Stimulated activated effector memory CD8-positive, alpha-beta T cell treated with anti-CD3 and anti-CD28 coated beads, Interleukin-12 subunit alpha, Interleukin-12 subunit beta, amount 100 ng/mL, for 72 hours (primary cell): Measurements from ENCODE around the gene ZNF697.
"Not testable (repeated sequence)": the region's sequence is repeated elsewhere in the genome, so short reads cannot be mapped to it uniquely, and the experiment has no call there.

Source experiments
- ATAC-seq: fragments of 150-1000 bp; cut with Tn5 transposase; 2 replicates; pipeline ENCODE4 v1.10.0; 2021
- DNase-seq, 2 donors: peaks; one replicate each; pipeline ENCODE4 v3.0.0; 2021 to 2022; ENCODE audit warnings: low spot score in 2 of 2
- H3K27ac Mint-ChIP-seq: one replicate; pipeline ENCODE4 v1.8.0; 2022; ENCODE audit warnings: mild to moderate bottlenecking, mixed read lengths
- H3K36me3 Mint-ChIP-seq: one replicate; pipeline ENCODE4 v1.8.0; 2022; ENCODE audit warnings: mild to moderate bottlenecking, mixed read lengths
- H3K4me1 Mint-ChIP-seq: one replicate; pipeline ENCODE4 v1.8.0; 2022; ENCODE audit warnings: mixed read lengths
- H3K4me3 Mint-ChIP-seq: one replicate; pipeline ENCODE4 v1.8.0; 2022; ENCODE audit warnings: mild to moderate bottlenecking, mixed read lengths
- H3K9me3 Mint-ChIP-seq: one replicate; pipeline ENCODE4 v1.8.0; 2022; ENCODE audit warnings: mixed read lengths

The ZNF697 gene

DNA sequence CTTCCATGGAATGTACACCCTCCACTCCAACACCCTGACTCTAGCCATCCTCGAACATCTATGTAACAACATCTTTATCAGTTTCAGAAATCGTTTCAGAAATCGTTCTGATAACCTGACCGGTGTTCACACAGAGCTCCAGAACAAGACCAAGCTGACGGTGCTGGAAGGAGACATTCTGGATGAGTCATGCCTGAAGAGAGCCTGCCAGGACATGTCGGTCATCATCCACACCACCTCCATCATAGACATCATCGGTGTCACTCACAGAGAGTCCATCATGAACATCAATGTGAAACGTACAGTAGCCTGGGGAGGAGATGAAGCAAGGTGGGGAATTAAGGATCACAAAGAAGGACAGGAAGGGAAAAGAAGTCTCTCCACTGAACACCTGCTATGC lies 43.0 kb downstream of the ZNF697 start:
- ATAC-seq, H3K27ac Mint-ChIP-seq, H3K4me1 Mint-ChIP-seq, H3K4me3 Mint-ChIP-seq, H3K36me3 Mint-ChIP-seq, DNase-seq, H3K9me3 Mint-ChIP-seq: not testable (repeated sequence)

- Mint-ChIP-seq H3K4me3 (no peak overlapping the region), H3K4me1 (no peaks in the 10 kb centered on the region), H3K27ac (no peak overlapping the region), H3K9me3 (no peaks in the 10 kb centered on the region), H3K36me3 (no peaks in the 10 kb centered on the region)
- ATAC-seq, result no peak
- DNase-seq, result no peak
Observed at GRCh38 chr1:119603695-119604094, 44.4 kb downstream of the ZNF697 start.

GRCh38 chr1:119603241-119603640 lies 44.8 kb downstream of the ZNF697 start:
- H3K27ac Mint-ChIP-seq, H3K36me3 Mint-ChIP-seq, DNase-seq, ATAC-seq, H3K4me1 Mint-ChIP-seq, H3K9me3 Mint-ChIP-seq, H3K4me3 Mint-ChIP-seq: not testable (repeated sequence)

DNA sequence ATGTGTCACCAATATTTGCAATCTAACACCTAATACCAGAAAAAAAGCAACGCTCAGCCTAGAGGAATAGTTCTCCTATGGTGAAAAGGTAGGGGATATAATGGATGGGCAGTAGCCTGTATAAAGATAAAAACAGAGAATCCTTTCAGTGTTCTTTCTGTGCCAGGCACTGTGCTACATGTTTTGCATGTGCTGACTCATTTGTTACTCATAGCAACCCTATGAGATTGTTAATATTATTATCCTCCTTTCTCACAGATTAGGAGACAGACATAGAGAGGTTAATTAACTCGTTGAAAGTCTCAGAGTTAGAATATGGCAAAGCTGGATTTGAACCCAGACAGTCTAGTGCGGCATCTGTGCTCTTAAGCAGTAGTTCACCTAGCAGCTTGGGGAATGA lies 45.3 kb downstream of the ZNF697 start:
- H3K36me3 Mint-ChIP-seq, ATAC-seq, H3K4me3 Mint-ChIP-seq, H3K4me1 Mint-ChIP-seq, H3K9me3 Mint-ChIP-seq, DNase-seq, H3K27ac Mint-ChIP-seq: not testable (repeated sequence)

GRCh38 chr1:119602169-119602568 lies 45.9 kb downstream of the ZNF697 start:
- DNase-seq (no peak), ATAC-seq (no peak)

GRCh38 chr1:119600976-119601375 lies 47.1 kb downstream of the ZNF697 start:
- Mint-ChIP-seq H3K4me3 (no peak overlapping the region), H3K27ac (no peak overlapping the region), H3K36me3 (no peaks in the 10 kb centered on the region), H3K9me3 (no peaks in the 10 kb centered on the region), H3K4me1 (no peaks in the 10 kb centered on the region)
- DNase-seq (no peak), ATAC-seq (no peak)

More at GRCh38 chr1:119602169-119602568, 45.9 kb downstream of the ZNF697 start:
- H3K9me3 Mint-ChIP-seq, result no peaks in the 10 kb centered on the region
- H3K4me1 Mint-ChIP-seq, result no peaks in the 10 kb centered on the region
- no peak overlapping the region for H3K4me3 Mint-ChIP-seq
- no peaks in the 10 kb centered on the region for H3K36me3 Mint-ChIP-seq
- no peak overlapping the region for H3K27ac Mint-ChIP-seq

DNA sequence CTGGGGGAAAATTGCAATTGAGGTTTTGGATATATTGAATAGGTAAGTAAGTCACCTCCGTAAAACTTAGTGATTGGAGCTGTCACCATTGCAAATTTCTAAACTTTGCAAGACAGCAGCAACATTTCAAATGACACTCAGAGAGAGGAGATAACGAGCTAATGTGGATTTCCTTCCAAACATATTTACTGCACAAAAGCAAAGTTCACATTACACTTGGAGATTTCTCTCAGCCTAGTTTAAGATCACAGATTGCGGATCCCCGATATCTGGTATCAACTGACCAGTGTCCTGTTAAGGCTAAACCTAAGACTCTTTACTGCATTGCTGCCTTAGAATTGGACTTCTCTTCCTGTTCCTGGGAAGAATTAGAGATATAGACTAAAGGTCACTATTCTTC lies 47.5 kb downstream of the ZNF697 start:
- no peaks in the 10 kb centered on the region for H3K36me3 Mint-ChIP-seq
- no peaks in the 10 kb centered on the region for H3K9me3 Mint-ChIP-seq
- ATAC-seq, result no peak

DNA sequence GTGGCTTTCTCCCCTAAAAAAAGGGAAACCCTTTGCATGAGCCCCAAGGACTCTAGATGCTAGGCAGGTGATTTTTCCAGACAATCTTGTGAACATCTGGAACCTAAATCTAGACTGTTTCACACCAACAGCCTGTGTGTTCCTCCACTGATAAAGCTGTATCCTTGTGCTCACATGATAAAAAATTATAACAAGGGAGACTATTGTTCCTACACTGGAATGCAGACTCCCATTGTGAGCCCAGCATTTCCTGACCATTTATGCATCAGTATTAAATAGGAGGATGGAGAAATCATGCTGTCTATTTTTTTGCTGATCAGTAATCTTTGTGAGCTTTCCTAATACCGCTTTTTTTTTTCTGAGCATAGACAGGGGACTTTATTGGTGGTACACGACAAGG lies 52.5 kb downstream of the ZNF697 start:
- Mint-ChIP-seq H3K4me3 (no peak overlapping the region), H3K27ac (no peak overlapping the region), H3K9me3 (no peaks in the 10 kb centered on the region), H3K4me1 (no peaks in the 10 kb centered on the region), H3K36me3 (no peaks in the 10 kb centered on the region)
- ATAC-seq (no peak), DNase-seq (no peak)

More for the DNA sequence above, 47.5 kb downstream of the ZNF697 start:
- DNase-seq, result no peak
- no peaks in the 10 kb centered on the region for H3K4me1 Mint-ChIP-seq
- H3K4me3 Mint-ChIP-seq, result no peak overlapping the region
- no peak overlapping the region for H3K27ac Mint-ChIP-seq

- no peak overlapping the region for H3K27ac Mint-ChIP-seq
Observed at GRCh38 chr1:119595168-119595567, 52.9 kb downstream of the ZNF697 start.

DNA sequence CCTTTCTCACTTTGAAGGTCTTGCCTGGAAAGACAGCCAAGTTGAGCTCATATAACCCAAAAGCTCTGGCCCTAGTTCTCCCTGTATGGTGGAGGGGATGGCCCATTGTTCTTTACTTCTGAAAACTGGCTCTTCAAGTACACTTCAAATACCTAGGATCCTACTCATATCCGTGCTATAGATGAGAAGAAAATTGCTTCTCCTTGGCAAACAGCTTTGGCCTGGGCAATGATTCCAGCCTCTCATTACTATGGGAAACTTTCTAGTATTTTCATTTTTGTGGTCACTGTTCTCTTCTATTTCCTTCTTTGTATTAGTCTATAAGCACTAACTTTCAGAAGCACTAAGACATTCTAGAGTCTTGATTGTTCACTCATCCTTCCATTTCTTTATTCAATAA lies 53.7 kb downstream of the ZNF697 start:
- no peaks in the 10 kb centered on the region for H3K9me3 Mint-ChIP-seq
- no peaks in the 10 kb centered on the region for H3K36me3 Mint-ChIP-seq
- DNase-seq (no peak), ATAC-seq (no peak)
- no peak overlapping the region for H3K27ac Mint-ChIP-seq
- no peak overlapping the region for H3K4me3 Mint-ChIP-seq
- no peaks in the 10 kb centered on the region for H3K4me1 Mint-ChIP-seq

More at GRCh38 chr1:119595168-119595567, 52.9 kb downstream of the ZNF697 start:
- H3K36me3 Mint-ChIP-seq, result no peaks in the 10 kb centered on the region
- DNase-seq (no peak), ATAC-seq (no peak)
- no peaks in the 10 kb centered on the region for H3K4me1 Mint-ChIP-seq
- no peaks in the 10 kb centered on the region for H3K9me3 Mint-ChIP-seq
- H3K4me3 Mint-ChIP-seq, result no peak overlapping the region

DNA sequence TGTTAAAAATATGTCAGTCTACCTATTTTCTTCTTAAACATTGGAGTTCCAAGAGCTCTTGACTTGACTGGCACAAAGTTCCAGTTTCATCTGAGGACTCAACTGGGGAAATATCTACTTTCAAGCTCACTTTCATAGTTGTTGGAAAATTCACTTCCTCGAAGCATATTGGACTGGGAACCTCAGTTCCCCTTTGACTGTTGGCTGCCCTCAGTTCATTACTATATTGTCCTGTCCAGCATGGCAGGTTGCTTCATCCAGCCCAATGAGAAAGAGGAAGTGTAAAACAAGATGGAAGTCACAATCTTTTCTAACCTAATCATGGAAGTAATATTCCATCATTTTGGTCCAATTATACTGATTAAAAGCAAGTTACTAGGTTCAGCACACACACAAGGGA lies 54.3 kb downstream of the ZNF697 start:
- DNase-seq (no peak), ATAC-seq (no peak)
- no peak overlapping the region for H3K27ac Mint-ChIP-seq
- no peaks in the 10 kb centered on the region for H3K36me3 Mint-ChIP-seq
- no peaks in the 10 kb centered on the region for H3K4me1 Mint-ChIP-seq
- H3K9me3 Mint-ChIP-seq, result no peaks in the 10 kb centered on the region
- H3K4me3 Mint-ChIP-seq, result no peak overlapping the region

GRCh38 chr1:119590393-119590792 lies 57.7 kb downstream of the ZNF697 start:
- Mint-ChIP-seq H3K27ac (no peak overlapping the region), H3K4me3 (no peak overlapping the region)

GRCh38 chr1:119588621-119589020 lies 59.4 kb downstream of the ZNF697 start:
- Mint-ChIP-seq H3K27ac (no peak overlapping the region), H3K9me3 (no peaks in the 10 kb centered on the region), H3K4me1 (no peaks in the 10 kb centered on the region), H3K36me3 (no peaks in the 10 kb centered on the region), H3K4me3 (no peak overlapping the region)
- no peak for DNase-seq
- ATAC-seq, result no peak

More at GRCh38 chr1:119590393-119590792, 57.7 kb downstream of the ZNF697 start:
- no peaks in the 10 kb centered on the region for H3K36me3 Mint-ChIP-seq
- H3K9me3 Mint-ChIP-seq, result no peaks in the 10 kb centered on the region
- ATAC-seq, result no peak
- no peak for DNase-seq
- no peaks in the 10 kb centered on the region for H3K4me1 Mint-ChIP-seq

- Mint-ChIP-seq H3K4me3 (no peak overlapping the region), H3K27ac (no peak overlapping the region), H3K4me1 (no peaks in the 10 kb centered on the region), H3K9me3 (no peaks in the 10 kb centered on the region), H3K36me3 (no peaks in the 10 kb centered on the region)
- ATAC-seq, result no peak
- DNase-seq, result no peak
Observed at GRCh38 chr1:119587341-119587740, 60.7 kb downstream of the ZNF697 start.

DNA sequence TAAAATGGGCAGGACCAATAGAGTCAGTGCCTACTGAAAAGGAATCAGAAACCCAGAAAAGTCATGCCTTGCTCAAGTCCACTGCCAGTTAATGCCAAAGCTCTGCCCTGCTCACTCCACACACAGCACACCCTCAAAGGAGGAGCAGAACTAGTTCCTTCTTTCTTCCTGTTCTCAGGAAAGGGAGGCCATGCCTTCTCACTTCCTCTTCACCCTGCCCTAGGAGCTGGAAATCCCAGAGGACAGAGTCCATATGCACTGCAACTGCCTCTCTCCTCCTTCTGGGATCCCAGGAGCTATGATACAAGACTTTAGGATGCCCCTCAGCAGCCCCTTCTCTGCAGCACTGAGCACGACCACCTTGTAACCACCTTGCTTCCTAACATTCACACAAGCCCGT lies 62.3 kb downstream of the ZNF697 start:
- not testable (repeated sequence) for H3K4me3 Mint-ChIP-seq, ATAC-seq, DNase-seq, H3K4me1 Mint-ChIP-seq, H3K27ac Mint-ChIP-seq, H3K9me3 Mint-ChIP-seq, H3K36me3 Mint-ChIP-seq

- no peak for DNase-seq
- peak; percentile 57 for ATAC-seq
- no peaks in the 10 kb centered on the region for H3K36me3 Mint-ChIP-seq
- H3K4me1 Mint-ChIP-seq, result no peaks in the 10 kb centered on the region
- no peak overlapping the region for H3K4me3 Mint-ChIP-seq
- no peaks in the 10 kb centered on the region for H3K9me3 Mint-ChIP-seq
- H3K27ac Mint-ChIP-seq, result no peak overlapping the region
Observed at GRCh38 chr1:119582801-119583200, 65.3 kb downstream of the ZNF697 start.

- H3K4me3 Mint-ChIP-seq, H3K36me3 Mint-ChIP-seq, H3K4me1 Mint-ChIP-seq, H3K9me3 Mint-ChIP-seq, H3K27ac Mint-ChIP-seq, ATAC-seq, DNase-seq: not testable (repeated sequence)
Observed at GRCh38 chr1:119581076-119581475, 67.0 kb downstream of the ZNF697 start.
